Activated CD4-positive, alpha-beta T cell treated with anti-CD3 and anti-CD28 coated beads, Interleukin-2, Interleukin-4, amounts not matched to agents 100 ng/mL and 50 ng/mL, durations not matched to agents 16 hours and 8 hours (primary cell): ENCODE results near the gene MANF.

Source experiments
- DNase-seq: peaks from one replicate; pipeline ENCODE4 v3.0.0-alpha.2; 2020; ENCODE audit warnings: low spot score

MANF gene

DNA sequence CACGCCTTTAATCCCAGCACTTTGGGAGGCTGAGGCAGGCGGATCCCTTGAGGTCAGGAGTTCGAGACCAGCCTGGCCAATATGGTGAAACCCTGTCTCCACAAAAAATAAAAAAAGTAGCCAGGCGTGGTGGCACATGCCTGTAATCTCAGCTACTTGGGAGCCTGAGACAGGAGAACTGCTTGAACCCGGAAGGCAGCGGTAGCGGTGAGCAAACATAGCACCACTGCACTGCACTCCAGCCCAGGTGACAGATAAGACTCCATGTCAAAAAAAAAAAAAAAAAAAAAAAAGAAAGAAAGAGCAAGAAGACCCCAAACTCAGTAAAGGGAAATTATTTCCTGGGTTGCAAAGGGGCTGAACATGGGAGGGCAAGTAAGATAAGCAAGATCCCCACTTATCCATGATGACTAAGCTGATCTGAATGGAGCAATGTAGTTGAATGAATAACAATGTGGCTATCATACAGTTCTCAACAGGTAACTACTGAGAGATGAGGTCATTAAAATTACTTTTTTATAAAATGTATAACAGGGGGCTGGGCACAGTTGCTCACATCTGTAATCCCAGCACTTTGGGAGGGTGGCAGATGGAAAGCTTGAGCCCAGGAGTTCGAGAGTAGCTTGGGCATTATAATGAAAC lies 52.0 kb downstream of the MANF start:
- DNase-seq = no peak
